ENCODE measurements around the gene CLN6. TPM values are rescaled to one million over a fixed set of nuclear protein-coding genes. Genes with fewer than 3 reads are reported as not detected.
A peak's percentile ranks its signal among the peaks of the same experiment; 100 is the strongest.

The CLN6 gene
- total RNA-seq, 2 experiments from 2014 or later, result 60.2 to 117 TPM

DNA sequence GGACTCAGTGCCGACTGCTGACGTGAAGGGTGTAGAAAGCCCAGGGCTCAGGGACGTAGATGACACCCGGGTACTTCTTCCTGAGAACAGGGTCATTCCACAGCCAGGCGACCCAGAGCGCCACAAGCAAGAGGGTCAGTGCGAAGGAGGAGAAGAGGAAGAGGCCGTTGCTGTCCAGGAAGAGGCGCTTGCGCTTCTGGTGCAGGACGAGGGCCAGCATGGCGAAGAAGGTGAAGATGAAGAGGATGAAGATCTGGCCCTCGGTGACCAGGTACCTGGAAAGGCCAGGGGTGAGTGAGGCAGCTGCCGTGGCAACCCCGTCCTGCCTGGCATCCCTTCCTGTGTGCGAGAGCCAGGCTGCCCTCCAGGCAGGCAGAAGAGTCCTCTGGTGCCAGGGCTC, 21.4 kb downstream of the CLN6 start:
- intact Hi-C loops (cut with micrococcal nuclease; ENCODE audit: unreplicated experiment), result loop anchor here (2.0 kb wide), 1 partner anchor 17 kb away; no protein-coding TSS in a partner anchor

DNA sequence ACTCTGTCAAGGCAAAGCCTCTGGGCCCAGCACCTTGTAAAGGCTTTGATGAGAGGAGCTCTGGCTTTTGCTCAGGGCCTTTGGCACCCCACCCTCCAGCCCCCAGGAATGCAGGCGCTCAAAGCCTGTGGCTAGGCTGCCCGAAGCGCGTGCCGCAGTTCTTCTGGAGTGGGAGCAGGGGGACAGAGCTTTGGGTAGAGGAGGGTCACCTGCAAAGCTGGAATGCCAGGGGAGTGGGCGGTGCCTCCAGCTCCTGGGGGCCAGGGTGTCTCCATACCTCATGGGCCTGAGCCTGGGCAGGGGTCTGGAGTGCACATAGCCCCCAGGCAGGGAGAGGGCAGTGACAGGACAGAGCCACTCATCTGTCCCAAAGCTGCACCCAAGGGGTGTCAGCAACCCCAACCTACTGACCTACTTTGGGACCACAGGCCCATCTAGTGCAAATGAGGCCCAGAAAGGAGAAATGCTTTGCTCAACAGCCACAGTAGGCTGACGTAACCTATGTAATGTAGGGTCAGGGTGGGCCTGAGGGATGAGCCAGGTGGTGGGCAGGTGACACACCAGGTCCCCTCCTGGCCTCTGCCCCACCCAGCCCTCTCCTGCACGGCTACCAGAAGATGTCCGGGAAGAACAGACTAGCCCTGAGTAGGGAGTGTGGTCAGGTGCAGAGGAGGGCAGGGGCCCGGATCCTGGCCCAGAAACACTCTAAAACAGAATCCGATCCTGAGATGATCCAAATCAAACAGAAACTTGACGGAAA, 22.2 kb downstream of the CLN6 start:
- POLR2A ChIA-PET, result no interaction called here
- Histone ChIP-seq H3K9me3 (ENCODE audit: low read length) (no peaks in the 10 kb centered on the region), H3K9me2 (ENCODE audit: insufficient read depth, low read length) (no peaks in the 10 kb centered on the region), H3K4me2 (ENCODE audit: low read length) (no peak overlapping the region), H2AFZ (ENCODE audit: low read length) (no peak overlapping the region), H3K79me2 (ENCODE audit: insufficient read depth, low read depth, low read length) (peaks cover 21% of the 10 kb centered on the region; the same call in 1 of the 2 replicates), H3K27ac (ENCODE audit: low read depth, low read length, poor library complexity, severe bottlenecking) (peak overlapping the region; percentile 10), H3K4me3 (ENCODE audit: low read depth, low read length, poor library complexity, severe bottlenecking) (no peak overlapping the region), H3K4me1 (ENCODE audit: insufficient read depth, low read length, poor library complexity, severe bottlenecking) (peaks cover 65% of the 10 kb centered on the region), H3K36me3 (ENCODE audit: insufficient read depth, low read length) (peaks cover 63% of the 10 kb centered on the region), H4K20me1 (ENCODE audit: insufficient read depth, low read length) (no peaks in the 10 kb centered on the region)
- no peak for DNase-seq (ENCODE audit: low spot score)
- intact Hi-C loops (cut with micrococcal nuclease; ENCODE audit: unreplicated experiment), result no loop called here
- TF ChIP-seq, protein P1, sequence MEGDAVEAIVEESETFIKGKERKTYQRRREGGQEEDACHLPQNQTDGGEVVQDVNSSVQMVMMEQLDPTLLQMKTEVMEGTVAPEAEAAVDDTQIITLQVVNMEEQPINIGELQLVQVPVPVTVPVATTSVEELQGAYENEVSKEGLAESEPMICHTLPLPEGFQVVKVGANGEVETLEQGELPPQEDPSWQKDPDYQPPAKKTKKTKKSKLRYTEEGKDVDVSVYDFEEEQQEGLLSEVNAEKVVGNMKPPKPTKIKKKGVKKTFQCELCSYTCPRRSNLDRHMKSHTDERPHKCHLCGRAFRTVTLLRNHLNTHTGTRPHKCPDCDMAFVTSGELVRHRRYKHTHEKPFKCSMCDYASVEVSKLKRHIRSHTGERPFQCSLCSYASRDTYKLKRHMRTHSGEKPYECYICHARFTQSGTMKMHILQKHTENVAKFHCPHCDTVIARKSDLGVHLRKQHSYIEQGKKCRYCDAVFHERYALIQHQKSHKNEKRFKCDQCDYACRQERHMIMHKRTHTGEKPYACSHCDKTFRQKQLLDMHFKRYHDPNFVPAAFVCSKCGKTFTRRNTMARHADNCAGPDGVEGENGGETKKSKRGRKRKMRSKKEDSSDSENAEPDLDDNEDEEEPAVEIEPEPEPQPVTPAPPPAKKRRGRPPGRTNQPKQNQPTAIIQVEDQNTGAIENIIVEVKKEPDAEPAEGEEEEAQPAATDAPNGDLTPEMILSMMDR (conservative IDR thresholded peaks at IDR 0.05; ENCODE audit: low read length), result no peak
- no peak for TF ChIP-seq EZH2phosphoT487 (IDR thresholded peaks at IDR 0.05; ENCODE audit: borderline replicate concordance, low read depth, low read length)
- CTCF ChIA-PET (ENCODE audit: unreplicated experiment), result interaction anchor here (0.6 kb wide), 1 partner anchor 84 kb away, joined by 3 read pairs; no protein-coding TSS in a partner anchor
- TSS peak; percentile 50 for BruUV-seq (replicated peaks)

More for the DNA sequence above, 21.4 kb downstream of the CLN6 start:
- no peaks in the 10 kb centered on the region for H3K9me3 ChIP-seq (ENCODE audit: low read length)
- DNase-seq (ENCODE audit: low spot score), result no peak
- H3K27ac ChIP-seq (ENCODE audit: low read depth, low read length, poor library complexity, severe bottlenecking), result peak overlapping the region; percentile 85
- H3K36me3 ChIP-seq (ENCODE audit: insufficient read depth, low read length), result peaks cover 64% of the 10 kb centered on the region
- no peaks in the 10 kb centered on the region for H3K9me2 ChIP-seq (ENCODE audit: insufficient read depth, low read length)
- peaks cover 21% of the 10 kb centered on the region; the same call in 1 of the 2 replicates for H3K79me2 ChIP-seq (ENCODE audit: insufficient read depth, low read depth, low read length)
- ChIA-PET CTCF (ENCODE audit: unreplicated experiment) (no interaction called here), POLR2A (no interaction called here)
- no peak overlapping the region for H2AFZ ChIP-seq (ENCODE audit: low read length)
- H3K4me3 ChIP-seq (ENCODE audit: low read depth, low read length, poor library complexity, severe bottlenecking), result peak overlapping the region; percentile 49
- TF ChIP-seq, protein P1 (conservative IDR thresholded peaks at IDR 0.05; ENCODE audit: low read length), result no peak
- TF ChIP-seq EZH2phosphoT487 (IDR thresholded peaks at IDR 0.05; ENCODE audit: borderline replicate concordance, low read depth, low read length), result no peak
- H4K20me1 ChIP-seq (ENCODE audit: insufficient read depth, low read length), result no peaks in the 10 kb centered on the region
- H3K4me2 ChIP-seq (ENCODE audit: low read length), result peak overlapping the region; percentile 73
- no TSS peak for BruUV-seq (replicated peaks)
- peaks cover 65% of the 10 kb centered on the region for H3K4me1 ChIP-seq (ENCODE audit: insufficient read depth, low read length, poor library complexity, severe bottlenecking)

DNA sequence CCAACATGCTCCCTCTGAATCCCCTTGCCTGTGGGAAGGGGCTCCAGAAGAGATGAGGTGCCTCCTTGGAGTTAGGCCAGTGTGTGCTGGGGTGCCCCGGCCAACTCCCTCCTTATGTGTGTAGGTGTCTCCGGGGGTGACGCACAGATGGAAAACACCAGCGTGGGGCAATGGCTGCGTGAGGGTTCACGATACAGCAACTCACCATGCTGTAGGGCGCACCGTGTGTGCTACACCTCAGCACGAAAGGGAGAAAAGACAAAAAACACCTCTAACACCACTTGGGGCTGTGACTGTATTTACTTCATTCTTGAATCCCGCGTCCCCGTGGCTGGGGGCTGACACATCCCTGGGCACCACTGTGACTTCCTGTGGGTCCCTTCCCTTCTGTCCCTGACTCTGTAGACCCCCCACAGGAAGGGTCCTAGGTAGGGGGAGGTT, 22.8 kb downstream of the CLN6 start:
- Histone ChIP-seq H3K4me3 (ENCODE audit: low read depth, low read length, poor library complexity, severe bottlenecking) (no peak overlapping the region), H3K9me3 (ENCODE audit: low read length) (no peaks in the 10 kb centered on the region), H3K27ac (ENCODE audit: low read depth, low read length, poor library complexity, severe bottlenecking) (peak overlapping the region; percentile 10), H3K79me2 (ENCODE audit: insufficient read depth, low read depth, low read length) (peaks cover 28% of the 10 kb centered on the region; the same call in 1 of the 2 replicates), H3K36me3 (ENCODE audit: insufficient read depth, low read length) (peaks cover 57% of the 10 kb centered on the region), H3K4me2 (ENCODE audit: low read length) (no peak overlapping the region), H3K9me2 (ENCODE audit: insufficient read depth, low read length) (no peaks in the 10 kb centered on the region), H2AFZ (ENCODE audit: low read length) (no peak overlapping the region), H4K20me1 (ENCODE audit: insufficient read depth, low read length) (no peaks in the 10 kb centered on the region), H3K4me1 (ENCODE audit: insufficient read depth, low read length, poor library complexity, severe bottlenecking) (peaks cover 61% of the 10 kb centered on the region)
- CTCF ChIA-PET (ENCODE audit: unreplicated experiment), result no interaction called here
- POLR2A ChIA-PET, result no interaction called here
- no peak for TF ChIP-seq EZH2phosphoT487 (IDR thresholded peaks at IDR 0.05; ENCODE audit: borderline replicate concordance, low read depth, low read length)
- TF ChIP-seq, protein P1 (conservative IDR thresholded peaks at IDR 0.05; ENCODE audit: low read length), result no peak
- no TSS peak for BruUV-seq (replicated peaks)
- no peak for DNase-seq (ENCODE audit: low spot score)
- intact Hi-C loops (cut with micrococcal nuclease; ENCODE audit: unreplicated experiment), result no loop called here
